NT2/D1 (cell line): ENCODE results near the gene PRKCQ.

Source experiments
- DNase-seq: peaks from one replicate; pipeline ENCODE4 v3.0.0-alpha.2; 2011; ENCODE audit warnings: low read depth, low spot score
- H3K27me3 ChIP-seq: 2 replicates; pipeline ENCODE4 v1.6.0; 2011; ENCODE audit warnings: mild to moderate bottlenecking; ENCODE audit not compliant: insufficient read length, insufficient read depth
- H3K36me3 ChIP-seq: 2 replicates; pipeline ENCODE4 v1.6.1; 2011; ENCODE audit warnings: mild to moderate bottlenecking, low read length, mixed read lengths; ENCODE audit not compliant: insufficient read depth, insufficient read length
- H3K4me1 ChIP-seq: 2 replicates; pipeline ENCODE4 v1.5.1; 2011; ENCODE audit not compliant: insufficient read depth, insufficient read length
- H3K4me3 ChIP-seq: 2 replicates; pipeline ENCODE4 v1.5.1; 2011; ENCODE audit warnings: low read depth; ENCODE audit not compliant: insufficient read length
- H3K9ac ChIP-seq: 2 replicates; pipeline ENCODE4 v1.6.0; 2011; ENCODE audit warnings: low read depth; ENCODE audit not compliant: insufficient read length
- H3K9me3 ChIP-seq: 2 replicates; pipeline ENCODE4 v1.5.1; 2011; ENCODE audit warnings: mild to moderate bottlenecking, low read length; ENCODE audit not compliant: insufficient read depth
- SUZ12 ChIP-seq: IDR thresholded peaks from 2 replicates; pipeline ENCODE4 v1.6.1; 2011; ENCODE audit not compliant: insufficient read length, insufficient read depth; ENCODE audit errors: extremely low read depth
- YY1 ChIP-seq: IDR thresholded peaks from 2 replicates; pipeline ENCODE4 v1.6.1; 2011; ENCODE audit not compliant: insufficient read length, insufficient read depth
- ZNF274 ChIP-seq: IDR thresholded peaks from 2 replicates; pipeline ENCODE4 v1.6.1; 2011; ENCODE audit warnings: mild to moderate bottlenecking, low read depth, low read length

PRKCQ gene

GRCh38 chr10:6464862-6465430 is 115.1 kb downstream of the PRKCQ start:
- no peak for DNase-seq
- peaks cover 4% of the 10 kb centered on the region for H3K36me3 ChIP-seq
- H3K9ac ChIP-seq: no peak overlapping the region
- no peaks in the 10 kb centered on the region for H3K27me3 ChIP-seq
- TF ChIP-seq YY1 (no peak), SUZ12 (no peak), ZNF274 (no peak)
- no peaks in the 10 kb centered on the region for H3K9me3 ChIP-seq
- no peak overlapping the region for H3K4me3 ChIP-seq
- no peaks in the 10 kb centered on the region for H3K4me1 ChIP-seq

- Histone ChIP-seq H3K36me3 (peaks cover 6% of the 10 kb centered on the region), H3K4me3 (no peak overlapping the region), H3K9ac (no peak overlapping the region), H3K9me3 (no peaks in the 10 kb centered on the region), H3K27me3 (no peaks in the 10 kb centered on the region), H3K4me1 (no peaks in the 10 kb centered on the region)
- no peak for DNase-seq
- TF ChIP-seq ZNF274 (no peak), YY1 (no peak), SUZ12 (no peak)
Observed at GRCh38 chr10:6463366-6463765, 116.7 kb downstream of the PRKCQ start.

- TF ChIP-seq YY1 (no peak), SUZ12 (no peak), ZNF274 (no peak)
- no peak overlapping the region for H3K9ac ChIP-seq
Observed at GRCh38 chr10:6461961-6462360, 118.1 kb downstream of the PRKCQ start.

GRCh38 chr10:6460861-6461409 is 119.1 kb downstream of the PRKCQ start:
- Histone ChIP-seq H3K36me3 (peaks cover 13% of the 10 kb centered on the region), H3K27me3 (no peaks in the 10 kb centered on the region), H3K4me1 (no peaks in the 10 kb centered on the region), H3K9ac (no peak overlapping the region), H3K9me3 (no peaks in the 10 kb centered on the region), H3K4me3 (no peak overlapping the region)
- no peak for DNase-seq
- TF ChIP-seq ZNF274 (no peak), YY1 (no peak), SUZ12 (no peak)

More at GRCh38 chr10:6461961-6462360, 118.1 kb downstream of the PRKCQ start:
- DNase-seq: no peak
- Histone ChIP-seq H3K4me3 (no peak overlapping the region), H3K27me3 (no peaks in the 10 kb centered on the region), H3K9me3 (no peaks in the 10 kb centered on the region), H3K36me3 (peaks cover 9% of the 10 kb centered on the region), H3K4me1 (no peaks in the 10 kb centered on the region)

- no peaks in the 10 kb centered on the region for H3K9me3 ChIP-seq
- no peak for DNase-seq
- no peaks in the 10 kb centered on the region for H3K27me3 ChIP-seq
- TF ChIP-seq YY1 (no peak), ZNF274 (no peak)
- H3K4me3 ChIP-seq: no peak overlapping the region
- no peak overlapping the region for H3K9ac ChIP-seq
- H3K36me3 ChIP-seq: peaks cover 16% of the 10 kb centered on the region
- H3K4me1 ChIP-seq: no peaks in the 10 kb centered on the region
Observed at GRCh38 chr10:6458814-6459213, 121.3 kb downstream of the PRKCQ start.

- peaks cover 12% of the 10 kb centered on the region for H3K36me3 ChIP-seq
- no peak for DNase-seq
- TF ChIP-seq ZNF274 (no peak), SUZ12 (no peak), YY1 (no peak)
Observed at GRCh38 chr10:6457376-6457775, 122.7 kb downstream of the PRKCQ start.

GRCh38 chr10:6456067-6456466 is 124.0 kb downstream of the PRKCQ start:
- H3K4me1 ChIP-seq: no peaks in the 10 kb centered on the region
- H3K9ac ChIP-seq: no peak overlapping the region
- no peak for DNase-seq
- H3K27me3 ChIP-seq: no peaks in the 10 kb centered on the region
- H3K4me3 ChIP-seq: no peak overlapping the region
- H3K9me3 ChIP-seq: no peaks in the 10 kb centered on the region
- TF ChIP-seq ZNF274 (no peak), YY1 (no peak), SUZ12 (no peak)
- peaks cover 12% of the 10 kb centered on the region for H3K36me3 ChIP-seq

More at GRCh38 chr10:6457376-6457775, 122.7 kb downstream of the PRKCQ start:
- Histone ChIP-seq H3K4me3 (no peak overlapping the region), H3K27me3 (no peaks in the 10 kb centered on the region), H3K9me3 (no peaks in the 10 kb centered on the region), H3K4me1 (no peaks in the 10 kb centered on the region), H3K9ac (no peak overlapping the region)
